MCF 10A (cell line): ENCODE measurements around the gene STPG1. TPM values are rescaled to one million over a fixed set of nuclear protein-coding genes. Genes with fewer than 3 reads are reported as not detected.
A peak's percentile ranks its signal among the peaks of the same experiment; 100 is the strongest.

ENCODE experiments used
- BruUV-seq: library from RNA; stranded (reverse); fragments of 400-500 nt; replicated peaks from 2 replicates; lab custom pipeline; 2021; lab: Mats Ljungman, UMichigan
- CTCF ChIA-PET: fragments of 300-600 bp; sonication (Branson Sonifier 250); formaldehyde crosslinking; extraction: SDS; loops from one replicate; lab custom pipeline; 2021; ENCODE audit warnings: antibody characterized with exemption, inconsistent platforms; lab: Yijun Ruan, JAX
- POLR2A ChIA-PET: fragments of 300-600, 350-650 bp; sonication (Branson Sonifier 250); formaldehyde crosslinking; extraction: SDS; loops from one replicate; lab custom pipeline; 2020; ENCODE audit warnings: antibody characterized with exemption, inconsistent platforms; lab: Yijun Ruan, JAX
- DNase-seq: peaks from one replicate; pipeline ENCODE4 v3.0.0-alpha.2; 2018; ENCODE audit not compliant: unreplicated experiment
- H3K27ac Mint-ChIP-seq: one replicate; pipeline ENCODE4 v1.8.0; 2022; ENCODE audit warnings: mild to moderate bottlenecking, low read depth, mixed read lengths; ENCODE audit not compliant: unreplicated experiment
- H3K27me3 Mint-ChIP-seq: one replicate; pipeline ENCODE4 v1.8.0; 2022; ENCODE audit warnings: mixed read lengths; ENCODE audit not compliant: insufficient read depth, unreplicated experiment
- H3K36me3 Mint-ChIP-seq: one replicate; pipeline ENCODE4 v1.8.0; 2022; ENCODE audit warnings: mild to moderate bottlenecking, moderate library complexity, mixed read lengths; ENCODE audit not compliant: insufficient read depth, unreplicated experiment
- H3K4me1 Mint-ChIP-seq: one replicate; pipeline ENCODE4 v1.8.0; 2022; ENCODE audit warnings: mixed read lengths; ENCODE audit not compliant: insufficient read depth, unreplicated experiment
- H3K4me3 Mint-ChIP-seq: one replicate; pipeline ENCODE4 v1.8.0; 2022; ENCODE audit warnings: mild to moderate bottlenecking, moderate library complexity, mixed read lengths; ENCODE audit not compliant: unreplicated experiment
- H3K9me3 Mint-ChIP-seq: one replicate; pipeline ENCODE4 v1.8.0; 2022; ENCODE audit warnings: mixed read lengths; ENCODE audit not compliant: unreplicated experiment
- CTCF ChIP-seq: fragments of 200-600 bp; IDR thresholded peaks from one replicate; pipeline ENCODE4 v1.8.0; 2022; ENCODE audit warnings: antibody characterized with exemption, mild to moderate bottlenecking; ENCODE audit not compliant: unreplicated experiment
- intact Hi-C: fragments of 100-400 bp; cut with micrococcal nuclease; formaldehyde crosslinking; loops from 2 replicates; pipeline ENCODE4 v1.14.1; 2022
- total RNA-seq: library from RNA; stranded (reverse); gene quantifications from 2 replicates; pipeline ENCODE4 v1.2.3, GENCODE V29; 2022

The STPG1 gene
- total RNA-seq, 1 experiment from 2014 or later = 19.7 TPM

GRCh38 chr1:24424207-24424606 is 10.6 kb upstream of the STPG1 start:
- H3K9me3 Mint-ChIP-seq = no peaks in the 10 kb centered on the region
- no peaks in the 10 kb centered on the region for H3K27me3 Mint-ChIP-seq
- no TSS peak for BruUV-seq
- no peak overlapping the region for H3K27ac Mint-ChIP-seq
- DNase-seq = no peak
- CTCF ChIA-PET = interaction anchor here (0.6 to 2.6 kb wide), 3 partner anchors 9 to 82 kb away, joined by 4 to 12 read pairs (median 5); partner anchors contain the start of gene NIPAL3
- intact Hi-C loops = no loop called here
- H3K36me3 Mint-ChIP-seq = peaks cover 48% of the 10 kb centered on the region
- POLR2A ChIA-PET = interaction anchor here (0.6 to 1.5 kb wide), 3 partner anchors 9 to 167 kb away, joined by 3 to 6 read pairs (median 4); partner anchors contain the start of gene NIPAL3
- TF ChIP-seq CTCF = no peak
- H3K4me3 Mint-ChIP-seq = no peak overlapping the region
- H3K4me1 Mint-ChIP-seq = peaks cover 6% of the 10 kb centered on the region

- Mint-ChIP-seq H3K4me3 (no peak overlapping the region), H3K36me3 (peaks cover 51% of the 10 kb centered on the region), H3K27me3 (no peaks in the 10 kb centered on the region), H3K27ac (no peak overlapping the region), H3K4me1 (peaks cover 30% of the 10 kb centered on the region), H3K9me3 (no peaks in the 10 kb centered on the region)
- intact Hi-C loops = no loop called here
- no peak for DNase-seq
- no TSS peak for BruUV-seq
- TF ChIP-seq CTCF = no peak
- POLR2A ChIA-PET = interaction anchor here (1.6 kb wide), 1 partner anchor 11 kb away, joined by 3 read pairs; no protein-coding TSS in a partner anchor
- CTCF ChIA-PET = interaction anchor here (0.6 to 1.6 kb wide), 2 partner anchors 222 to 261 kb away, joined by 3 to 4 read pairs; no protein-coding TSS in a partner anchor
Observed at GRCh38 chr1:24421502-24421901, 7.9 kb upstream of the STPG1 start.

- BruUV-seq = no TSS peak
- Mint-ChIP-seq H3K36me3 (peaks cover 51% of the 10 kb centered on the region), H3K9me3 (no peaks in the 10 kb centered on the region), H3K4me1 (peaks cover 33% of the 10 kb centered on the region), H3K27me3 (no peaks in the 10 kb centered on the region), H3K27ac (no peak overlapping the region), H3K4me3 (no peak overlapping the region)
- ChIA-PET CTCF (interaction anchor here (1.1 kb wide), 1 partner anchor 20 kb away, joined by 6 read pairs; no protein-coding TSS in a partner anchor), POLR2A (interaction anchor here (0.7 to 1.6 kb wide), 2 partner anchors 12 to 222 kb away, joined by 3 read pairs; no protein-coding TSS in a partner anchor)
- intact Hi-C loops = no loop called here
- TF ChIP-seq CTCF = no peak
- no peak for DNase-seq
Observed at GRCh38 chr1:24420547-24420946, 7.0 kb upstream of the STPG1 start.

DNA sequence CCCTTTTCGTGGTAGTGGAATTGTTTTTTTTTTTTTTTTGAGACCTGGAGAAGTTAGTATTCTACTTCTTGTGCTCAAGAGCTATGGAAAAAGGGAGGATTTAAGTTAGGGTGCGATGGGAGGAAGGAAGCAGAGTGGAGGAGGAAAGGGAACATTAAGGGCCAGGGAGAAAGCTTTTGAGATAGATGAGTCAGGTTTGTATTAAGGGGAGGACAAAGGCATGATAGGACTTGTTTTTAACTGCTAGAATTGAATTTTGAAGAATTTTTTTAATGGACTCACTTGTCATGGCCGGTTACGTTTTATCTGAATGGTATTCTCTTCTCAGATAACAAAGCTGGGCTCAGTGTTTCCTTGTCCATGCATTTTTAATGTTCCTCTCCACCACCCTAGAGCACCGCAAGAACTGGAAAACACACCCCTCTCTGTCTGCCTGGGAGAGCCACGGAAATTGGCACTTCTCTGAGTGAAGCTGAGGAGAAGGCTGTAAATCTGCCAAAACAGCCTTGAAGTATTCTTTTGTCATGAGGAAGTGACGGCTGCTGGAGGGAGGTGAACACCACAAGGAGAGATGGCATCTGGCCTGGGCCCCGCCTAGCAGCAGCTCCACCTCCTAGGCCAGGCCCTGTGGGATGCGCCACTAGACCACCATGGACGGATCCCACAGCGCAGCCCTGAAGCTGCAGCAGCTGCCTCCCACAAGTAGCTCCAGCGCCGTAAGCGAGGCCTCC is 5.5 kb upstream of the STPG1 start:
- Mint-ChIP-seq H3K36me3 (peaks cover 44% of the 10 kb centered on the region), H3K4me3 (peak overlapping the region; percentile 93), H3K27me3 (no peaks in the 10 kb centered on the region), H3K9me3 (no peaks in the 10 kb centered on the region), H3K4me1 (peaks cover 33% of the 10 kb centered on the region), H3K27ac (peak overlapping the region; percentile 98)
- no peak for TF ChIP-seq CTCF
- DNase-seq = peak; percentile 79
- POLR2A ChIA-PET = interaction anchor here (0.6 to 8.3 kb wide), 18 partner anchors 10 to 676 kb away, joined by 3 to 66 read pairs (median 4); partner anchors contain the start of genes CLIC4, ELOA, RCAN3 and SRRM1
- CTCF ChIA-PET = interaction anchor here (0.6 to 1.4 kb wide), 12 partner anchors 8 to 1928 kb away, joined by 3 to 10 read pairs (median 4); no protein-coding TSS in a partner anchor
- intact Hi-C loops = loop anchor here (5.0 kb wide), 2 partner anchors 83 to 218 kb away; partner anchors contain the start of gene RCAN3
- no TSS peak for BruUV-seq
